GM21723 (cell line): ENCODE measurements around the gene SYTL3.

Experiments
- ATAC-seq: cut with Tn5 transposase; IDR thresholded peaks from one replicate; pipeline ENCODE4 v1.9.1; 2021; ENCODE audit warnings: mild to moderate bottlenecking, moderate library complexity; ENCODE audit not compliant: unreplicated experiment

The SYTL3 gene

DNA sequence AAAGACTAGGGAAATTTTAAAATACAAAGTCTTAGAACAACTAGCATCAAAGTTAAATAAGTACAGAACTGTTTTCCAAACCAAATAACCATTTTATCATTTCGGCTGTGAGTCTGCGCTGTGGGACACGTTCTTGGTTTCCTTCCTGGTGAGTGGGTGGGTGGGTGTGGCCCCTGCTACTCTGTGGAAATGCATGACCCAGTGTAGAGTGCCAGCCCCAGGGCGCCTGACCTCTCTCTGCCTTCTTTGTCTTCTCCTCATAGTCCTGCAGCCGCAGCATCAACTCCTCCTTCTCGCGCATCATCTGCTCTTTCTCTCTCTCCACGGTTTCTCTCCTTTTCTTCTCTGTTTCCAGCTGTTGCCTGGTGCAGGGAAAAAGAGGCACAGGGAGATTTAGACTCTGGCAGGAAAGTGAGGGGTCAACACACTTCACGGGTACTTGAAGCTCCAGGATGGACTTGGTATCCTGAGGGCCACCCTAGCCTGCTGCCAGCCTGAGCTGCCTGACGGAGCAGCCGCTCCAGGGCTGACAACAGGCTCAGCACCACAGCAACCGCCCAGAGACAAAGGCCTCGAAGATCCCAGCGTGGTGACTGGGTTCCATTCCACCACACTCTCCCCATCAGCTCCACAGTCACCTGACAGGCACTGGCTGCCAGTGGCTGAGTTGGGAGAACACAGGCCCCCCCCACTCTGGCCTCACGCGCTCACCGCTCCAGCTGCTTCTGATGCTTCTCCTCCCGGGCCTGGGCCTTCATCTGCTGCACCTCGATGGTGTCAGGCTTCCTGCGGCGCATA lies 120.9 kb downstream of the SYTL3 start:
- ATAC-seq = no peak

DNA sequence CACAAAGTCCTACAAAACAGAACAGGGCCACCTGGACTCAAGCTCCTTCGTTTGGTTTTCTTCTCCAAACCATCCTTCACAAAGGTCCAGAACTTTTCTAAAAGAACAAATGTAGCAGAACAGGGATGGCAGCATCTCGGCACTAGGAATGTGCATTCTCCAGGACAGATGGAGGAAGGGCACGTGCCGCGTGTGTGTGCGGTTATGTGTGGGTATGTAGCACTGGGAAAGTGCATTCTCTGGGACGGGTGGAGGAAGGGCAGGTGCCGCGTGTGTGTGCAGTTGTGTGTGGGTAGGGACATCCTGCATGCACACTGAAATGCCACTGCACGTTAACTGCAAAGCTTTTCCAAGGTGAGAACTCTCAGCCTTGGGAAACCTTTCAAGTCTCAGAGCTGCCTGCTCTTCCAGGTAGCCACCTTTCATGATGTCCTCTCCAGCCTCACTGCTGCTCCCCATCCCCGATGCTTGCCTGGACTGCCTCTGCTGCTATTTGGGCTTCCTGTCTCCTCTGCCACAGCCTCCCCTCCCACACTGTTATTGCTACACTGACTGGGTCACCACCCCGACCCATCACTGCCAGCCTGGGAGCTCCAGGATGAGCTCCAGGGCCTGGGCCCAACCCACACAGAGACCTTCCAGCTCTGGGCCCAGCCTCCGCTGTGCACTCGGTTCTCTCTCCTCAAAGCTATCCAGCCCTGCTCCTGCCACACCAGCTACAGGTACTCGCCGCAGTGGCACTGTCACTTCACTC lies 121.7 kb downstream of the SYTL3 start:
- no peak for ATAC-seq

DNA sequence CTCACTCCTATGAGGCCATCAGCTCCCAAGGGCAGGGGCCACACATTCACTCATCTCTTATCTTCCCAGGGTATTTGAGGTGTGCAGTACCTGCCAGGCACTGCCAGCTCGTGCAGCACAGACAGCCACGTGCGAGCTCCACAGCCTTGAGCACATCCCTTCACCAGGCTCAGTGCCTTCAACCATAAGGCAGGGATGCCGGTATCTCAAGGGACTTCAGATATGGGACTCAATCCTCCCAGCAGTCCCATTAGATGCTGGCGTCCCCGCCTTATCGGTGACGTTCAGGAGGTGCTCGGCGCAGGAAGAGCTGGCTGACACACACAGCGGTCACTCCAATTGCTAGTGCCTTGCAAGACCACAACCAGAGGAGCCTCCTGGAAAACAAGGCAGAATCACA lies 122.3 kb downstream of the SYTL3 start:
- no peak for ATAC-seq

DNA sequence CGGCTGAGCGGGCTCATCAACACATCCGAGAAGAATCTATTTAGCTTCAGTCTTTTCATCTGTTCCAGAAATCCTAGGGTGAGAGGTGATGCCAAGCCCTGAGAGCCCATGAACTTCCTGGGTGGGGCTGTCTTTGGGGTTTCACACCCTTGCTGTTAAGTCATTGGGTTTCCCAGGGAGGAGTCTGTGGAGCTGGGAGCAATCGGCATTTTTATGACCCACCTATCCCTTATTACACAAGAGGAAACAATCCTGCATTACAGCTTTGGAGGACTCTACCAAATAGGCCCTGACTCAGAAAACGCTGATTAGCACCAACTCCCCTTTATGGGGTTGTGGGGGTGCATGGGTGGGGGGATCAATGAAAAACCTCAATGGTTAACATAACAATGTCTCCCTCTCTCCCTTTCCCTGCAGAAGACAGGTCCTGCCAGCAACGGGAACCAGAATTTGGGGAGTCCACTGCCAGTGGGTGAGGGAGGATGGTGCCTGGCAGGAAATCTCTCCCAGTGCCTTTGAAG lies 123.1 kb downstream of the SYTL3 start:
- no peak for ATAC-seq

DNA sequence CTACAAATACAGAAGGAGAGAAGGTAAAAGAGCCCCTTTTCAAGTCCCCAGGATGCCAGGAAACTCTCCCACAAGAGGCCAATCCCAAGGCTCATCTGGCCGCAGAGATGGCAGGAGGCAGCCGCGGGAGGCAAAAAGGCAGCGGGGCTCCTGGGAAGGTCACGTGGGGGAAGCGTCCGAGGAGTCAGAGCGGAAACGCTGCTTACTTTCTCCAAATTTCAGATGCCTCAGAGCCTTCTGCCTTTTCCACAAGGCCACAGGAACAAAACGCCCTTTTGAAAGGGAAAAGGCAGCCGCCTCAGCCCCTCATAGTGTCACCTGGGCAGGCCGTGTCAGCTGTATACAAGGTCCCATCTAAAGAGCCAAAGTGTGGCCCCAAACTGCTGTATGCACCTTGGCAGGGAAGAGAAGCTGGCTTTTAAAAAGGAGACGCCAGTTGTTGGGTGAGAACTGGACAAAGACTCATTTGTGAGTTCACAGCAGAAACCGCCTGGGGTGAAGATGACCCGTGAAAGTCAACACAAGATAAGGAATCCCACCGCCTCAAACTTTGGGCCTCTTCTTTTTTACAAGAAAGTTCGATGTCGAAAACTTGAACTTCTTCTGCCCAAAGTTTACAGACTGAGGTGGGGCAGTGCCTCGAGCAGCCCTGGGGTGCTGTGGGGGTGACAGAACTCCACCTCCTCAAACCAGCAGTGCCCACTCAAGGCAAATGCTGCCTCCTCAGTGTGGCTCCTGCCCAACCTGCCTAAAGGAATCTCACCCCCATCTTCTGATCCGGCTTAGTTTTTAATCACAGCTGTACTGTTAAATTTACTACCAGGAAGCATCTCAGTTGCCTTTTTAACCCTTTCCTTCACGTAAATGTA lies 124.0 kb downstream of the SYTL3 start:
- no peak for ATAC-seq

DNA sequence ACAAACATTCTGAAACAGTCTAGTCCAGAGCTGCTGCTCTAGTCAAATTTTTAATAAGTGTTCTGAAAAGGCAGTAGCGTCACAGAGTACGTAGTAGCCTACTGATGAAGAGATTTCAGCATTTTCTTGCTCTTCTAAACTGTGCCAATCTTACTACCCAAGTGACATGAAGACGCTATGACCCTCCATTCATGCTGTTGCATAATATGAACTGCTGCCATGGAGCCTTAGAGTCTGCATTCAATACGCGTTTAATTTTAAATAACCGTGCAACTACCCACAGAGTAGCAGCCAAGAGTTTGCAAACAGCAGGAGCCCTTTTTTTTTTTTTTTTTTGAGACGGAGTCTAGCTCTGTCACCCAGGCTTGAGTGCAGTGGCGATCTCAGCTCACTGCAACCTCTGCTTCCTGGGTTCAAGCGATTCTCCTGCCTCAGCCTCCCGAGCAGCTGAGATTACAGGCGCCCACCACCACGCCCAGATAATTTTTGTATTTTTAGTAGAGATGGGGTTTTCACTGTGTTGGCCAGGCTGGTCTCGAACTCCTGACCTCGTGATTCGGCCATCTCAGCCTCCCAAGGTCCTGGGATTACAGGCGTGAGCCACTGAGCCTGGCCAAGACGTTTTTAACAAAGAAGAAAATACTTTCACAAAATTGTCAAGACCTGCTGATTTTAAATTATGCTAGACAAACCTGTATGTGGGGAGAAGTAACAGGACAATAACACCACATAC lies 125.0 kb downstream of the SYTL3 start:
- no peak for ATAC-seq

DNA sequence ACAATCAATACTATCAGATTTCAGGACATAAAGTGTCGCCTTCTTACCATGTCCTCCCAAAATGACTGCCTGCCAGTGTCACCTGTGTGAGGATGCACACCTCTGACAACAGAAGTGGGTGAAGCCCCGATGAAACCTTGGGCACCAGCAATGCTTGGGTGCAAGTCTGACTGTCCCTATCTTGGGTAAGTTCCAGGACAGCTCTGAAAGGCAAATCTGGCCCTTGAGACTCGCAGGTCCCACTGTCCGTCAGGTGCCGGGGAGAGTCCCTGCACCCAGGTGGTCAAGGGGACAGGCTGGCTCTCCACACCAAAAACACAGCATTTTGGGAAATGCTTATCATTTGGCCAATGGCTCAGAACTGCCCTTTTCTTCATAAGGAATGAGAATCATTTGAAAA lies 126.0 kb downstream of the SYTL3 start:
- no peak for ATAC-seq

DNA sequence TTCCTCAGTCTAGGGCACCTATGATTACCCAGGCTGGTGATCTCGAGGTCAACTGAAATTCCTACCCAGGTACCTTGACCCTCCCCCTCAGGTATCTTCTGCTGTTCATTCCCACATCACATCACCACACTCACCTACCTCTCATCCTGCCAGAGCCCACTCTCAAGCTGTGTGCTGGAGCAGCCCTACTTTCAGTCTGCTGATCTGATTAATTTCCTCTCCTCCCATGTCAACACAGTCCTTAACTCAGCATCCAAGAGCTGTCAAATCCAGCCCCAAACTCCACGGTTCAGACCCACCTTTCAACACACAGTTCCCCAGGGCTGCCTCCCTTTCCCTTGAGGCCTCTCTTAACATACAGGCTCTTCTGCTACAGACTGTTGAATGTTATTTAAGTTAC lies 126.9 kb downstream of the SYTL3 start:
- no peak for ATAC-seq

DNA sequence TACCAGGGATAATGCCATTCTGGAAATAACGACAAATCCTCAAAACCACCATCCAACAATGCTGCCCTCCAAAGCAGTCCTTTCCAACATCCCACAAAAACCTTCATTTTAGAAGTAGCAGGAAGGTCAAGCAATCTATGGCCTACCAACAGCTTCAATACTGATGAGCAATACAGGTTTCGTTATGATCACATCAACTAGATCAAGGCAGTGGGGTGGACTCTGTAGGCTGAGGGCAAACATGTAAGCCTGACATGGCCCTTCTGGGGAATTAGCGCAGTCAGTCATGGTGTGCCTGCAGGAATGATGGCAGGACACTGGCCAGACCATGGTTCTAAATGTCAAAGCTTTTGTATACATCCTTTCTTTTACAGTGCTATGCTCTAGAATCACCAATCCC lies 127.7 kb downstream of the SYTL3 start:
- no peak for ATAC-seq

DNA sequence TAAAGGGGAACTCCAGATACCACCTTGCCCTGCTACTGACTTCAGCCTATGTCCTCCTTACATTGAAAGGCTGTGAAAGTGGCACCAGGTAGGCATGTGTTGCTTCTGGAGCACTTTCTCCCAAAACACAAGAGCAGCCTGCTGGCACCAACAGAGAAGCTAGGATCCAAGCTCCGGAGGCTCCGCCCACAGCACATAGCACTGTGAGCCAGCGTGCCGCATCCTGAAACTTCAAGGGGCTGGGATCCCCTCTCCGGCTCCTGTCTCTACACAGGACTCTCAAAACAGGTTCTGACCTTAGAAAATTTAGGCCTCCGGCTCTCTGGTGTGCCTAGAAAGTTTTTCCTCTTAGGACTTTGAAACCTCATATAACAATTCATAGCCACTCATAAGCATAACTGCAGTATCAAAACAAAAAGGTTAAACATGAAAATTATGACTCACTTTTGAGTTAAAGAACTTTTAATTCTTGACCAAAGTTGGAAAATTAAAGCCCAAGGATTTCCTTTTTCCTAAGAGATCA lies 128.2 kb downstream of the SYTL3 start:
- no peak for ATAC-seq

DNA sequence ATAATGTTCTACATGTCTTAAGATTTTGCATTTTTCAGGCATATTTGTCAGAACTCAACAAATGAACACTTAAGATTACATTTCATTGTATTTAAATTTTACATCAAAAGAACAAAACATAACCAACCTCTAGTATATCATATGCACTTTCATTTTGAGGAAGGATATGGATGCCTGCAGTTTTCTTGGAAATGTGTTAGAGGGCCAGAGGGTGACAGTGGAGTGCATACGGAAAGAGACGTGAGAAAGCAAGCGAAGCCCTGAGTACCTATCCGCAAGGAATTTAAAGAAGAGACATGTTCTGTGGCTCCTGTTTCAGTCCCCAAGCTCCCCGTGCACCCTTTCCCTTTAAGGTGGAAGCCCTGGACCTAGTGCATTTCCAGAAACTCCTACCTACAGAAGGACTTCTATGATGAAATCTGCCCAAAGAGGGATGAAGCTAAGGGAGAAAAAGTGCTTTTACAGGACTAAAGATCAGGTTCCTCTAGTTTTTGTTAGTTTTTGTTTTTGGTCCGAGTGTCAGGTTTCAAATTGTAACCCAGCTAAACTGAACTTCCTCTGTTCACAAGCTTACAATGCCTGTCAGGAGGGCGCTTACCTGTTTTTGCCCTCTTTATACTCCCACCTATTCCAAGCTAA lies 130.5 kb downstream of the SYTL3 start:
- no peak for ATAC-seq

DNA sequence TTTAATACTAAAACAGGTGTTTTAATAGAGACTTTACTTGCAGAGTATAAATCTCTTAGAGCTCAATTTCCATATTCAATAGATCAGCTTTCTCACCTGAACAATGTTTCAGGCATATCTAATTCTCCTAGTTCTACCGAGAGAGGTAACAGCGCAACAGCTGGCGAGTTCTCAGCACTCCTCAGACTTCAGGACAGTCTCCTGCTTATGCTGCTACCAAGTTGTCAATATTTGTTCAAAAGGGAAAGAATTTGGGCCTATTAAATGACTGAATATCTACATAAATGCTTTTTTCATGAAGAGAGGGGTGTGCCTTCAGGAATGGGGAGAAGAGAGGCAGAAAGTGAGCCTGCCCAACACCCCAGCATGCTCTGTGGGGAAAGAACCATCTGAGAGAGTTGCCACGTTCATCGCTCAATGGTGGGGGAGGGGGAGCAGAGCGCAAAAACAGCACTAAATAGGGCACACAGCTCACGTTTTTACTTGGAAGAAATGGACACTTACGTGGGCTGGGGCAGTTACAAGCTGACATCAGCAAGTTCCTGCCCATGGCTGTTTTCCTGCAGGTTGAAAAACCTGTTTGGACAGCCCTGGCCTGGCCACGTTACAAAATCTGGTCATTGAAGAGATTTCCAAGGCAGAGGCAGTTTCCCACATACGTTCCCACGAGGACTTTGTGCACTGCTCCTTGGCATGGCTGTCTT lies 131.3 kb downstream of the SYTL3 start:
- no peak for ATAC-seq

DNA sequence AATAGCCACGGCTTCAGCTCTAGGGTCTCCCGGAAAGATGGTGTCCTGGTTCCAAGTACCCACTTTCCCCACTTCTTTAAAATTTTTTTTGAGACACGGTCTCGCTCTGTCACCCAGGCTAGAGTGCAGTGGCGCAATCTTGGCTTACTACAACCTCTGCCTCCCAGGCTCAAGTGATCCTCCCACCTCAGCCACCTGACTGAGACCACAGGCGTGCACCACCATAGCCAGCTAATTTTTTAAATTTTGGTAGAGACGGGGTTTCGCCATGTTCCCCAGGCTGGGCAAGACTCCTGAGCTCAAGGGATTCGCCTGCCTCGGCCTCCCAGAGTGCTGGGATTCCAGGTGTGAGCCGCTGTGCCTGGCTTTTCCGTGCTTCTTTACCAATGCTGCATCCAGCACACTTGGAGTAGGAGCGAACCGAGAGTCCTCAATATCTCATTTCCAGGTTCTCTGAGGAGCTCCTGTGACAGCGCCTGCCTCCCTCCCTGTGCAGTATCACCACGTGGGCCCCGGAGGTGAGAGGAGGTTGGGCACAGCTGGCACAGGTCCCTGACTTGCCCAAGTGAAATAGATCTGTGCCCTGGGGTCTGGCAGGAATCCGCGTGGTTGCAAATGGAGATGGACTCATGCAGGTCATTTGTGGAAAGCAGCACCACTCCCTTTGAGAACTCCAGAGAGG lies 132.0 kb downstream of the SYTL3 start:
- no peak for ATAC-seq

DNA sequence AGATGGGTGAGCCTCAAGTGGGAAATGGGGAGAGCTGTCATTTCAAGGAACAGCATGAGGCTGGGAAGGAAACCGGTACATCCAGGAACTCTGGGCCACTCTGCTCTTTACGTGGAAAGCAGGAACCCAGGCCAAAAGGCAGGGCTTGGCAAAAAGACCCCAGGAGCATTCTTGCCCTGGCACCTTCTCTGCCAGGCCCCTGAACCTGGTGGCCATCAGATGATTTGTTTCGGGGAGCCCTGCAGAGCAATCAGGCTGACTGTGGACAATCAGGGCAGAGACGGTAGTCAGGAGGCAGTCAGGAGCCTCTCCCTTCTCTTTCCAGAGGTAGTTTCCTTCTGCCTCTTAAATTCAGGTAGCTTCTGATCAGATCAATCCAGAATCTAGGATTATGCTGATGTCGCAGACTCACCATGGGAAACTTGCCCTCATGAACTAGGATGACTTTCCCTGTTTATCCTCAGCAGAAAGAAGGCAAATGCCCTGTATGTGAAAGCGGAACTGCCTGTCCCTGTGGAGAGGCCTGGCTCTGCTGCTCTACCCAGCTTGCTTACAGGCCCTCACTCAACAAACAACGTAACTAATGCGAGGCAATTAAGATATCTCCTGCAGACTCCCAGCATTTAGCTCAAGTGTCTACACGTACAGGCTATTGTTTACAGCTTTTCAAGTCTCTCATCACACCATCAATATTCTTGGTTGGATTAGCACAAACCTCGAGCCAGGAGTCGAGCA lies 132.7 kb downstream of the SYTL3 start:
- ATAC-seq = no peak

DNA sequence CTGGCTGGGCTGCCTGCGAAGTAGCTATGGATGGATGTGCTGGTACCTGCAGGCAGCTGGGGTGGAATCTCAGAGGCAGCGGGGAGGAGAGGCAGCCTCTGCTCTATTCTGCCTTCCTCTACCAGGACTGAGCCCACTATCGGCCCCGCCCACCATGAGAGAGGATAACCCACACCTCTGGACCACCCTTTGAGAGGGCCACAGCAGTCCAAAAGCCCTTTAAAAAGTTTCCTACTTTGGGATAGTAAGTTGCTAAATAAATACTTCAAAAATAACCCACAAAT lies 133.3 kb downstream of the SYTL3 start:
- ATAC-seq = no peak

DNA sequence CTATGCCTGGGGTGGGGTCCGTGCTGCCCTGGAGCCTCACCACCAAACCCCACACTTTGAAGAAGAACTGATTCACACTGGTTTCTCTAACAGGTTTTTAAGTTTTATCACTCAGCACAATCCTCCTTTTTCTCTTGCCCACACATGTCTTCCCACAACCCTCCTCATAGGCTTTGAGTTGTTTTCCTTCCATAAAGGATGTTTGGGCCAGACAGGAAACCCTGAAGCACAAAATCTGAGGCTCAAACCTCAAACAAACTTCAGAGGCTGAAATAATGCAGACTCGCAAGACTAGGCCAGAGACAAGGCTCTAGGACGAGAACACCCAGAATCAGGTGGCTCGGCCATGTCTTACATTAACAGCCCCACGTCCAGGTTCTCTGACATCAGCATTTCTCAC lies 134.0 kb downstream of the SYTL3 start:
- no peak for ATAC-seq

DNA sequence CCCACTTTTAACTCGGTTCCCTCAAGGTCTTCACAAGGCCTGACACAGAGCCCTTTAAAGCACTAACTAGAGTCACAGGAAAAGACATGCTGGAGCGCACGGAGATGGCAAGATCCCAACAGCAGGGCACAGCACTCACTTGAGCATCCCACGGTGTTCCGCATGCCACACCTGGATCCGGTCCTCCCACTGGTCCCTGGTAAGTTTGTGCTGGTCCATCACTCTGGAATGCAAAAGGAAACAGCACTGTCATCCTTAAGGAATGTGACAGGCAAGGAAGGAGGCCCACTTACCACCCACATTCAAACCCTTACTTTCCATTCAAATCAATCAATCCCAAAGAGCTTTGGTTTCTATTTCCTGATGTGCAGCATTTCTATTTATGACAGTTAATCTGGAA lies 134.7 kb downstream of the SYTL3 start:
- ATAC-seq = no peak

DNA sequence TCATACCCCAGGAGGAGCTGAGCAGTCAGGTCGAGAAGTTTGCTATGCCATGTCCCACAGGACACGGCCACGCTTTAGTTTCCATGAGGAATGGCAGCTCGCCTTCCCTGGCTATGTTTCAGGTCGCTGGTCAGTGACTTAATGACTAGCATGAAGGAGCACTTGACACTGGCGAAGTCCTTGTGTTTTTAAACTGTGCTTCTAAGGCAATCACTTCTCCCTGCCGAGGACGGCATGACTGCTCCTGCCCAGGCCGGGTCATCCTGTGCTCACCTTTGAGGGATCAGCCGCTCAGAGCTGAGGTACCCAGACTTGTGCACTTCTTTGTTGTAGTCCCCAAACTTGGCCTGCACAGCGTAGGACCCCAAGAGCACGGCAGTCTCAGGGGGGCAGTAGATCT lies 135.2 kb downstream of the SYTL3 start:
- ATAC-seq = no peak
